ENCODE results near the gene KAZN.

The KAZN gene

DNA sequence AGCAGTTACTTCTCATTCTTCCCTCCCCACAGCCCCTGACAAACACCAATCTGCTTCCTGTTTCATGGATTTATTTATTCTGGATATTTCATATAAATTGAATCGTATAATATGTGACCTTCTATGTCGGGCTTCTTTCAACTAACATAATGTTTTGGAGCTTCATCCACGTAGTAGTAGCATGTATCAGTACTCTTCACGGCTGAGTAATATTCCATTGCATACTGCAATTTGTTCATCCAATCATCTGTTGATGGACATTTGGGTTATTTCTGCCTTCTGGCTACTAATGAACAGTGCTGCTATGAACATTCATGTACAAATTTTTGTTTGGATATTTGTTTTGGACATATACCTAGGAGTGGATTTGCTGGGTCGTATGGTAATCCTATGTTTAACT is 1.9 kb upstream of the KAZN start:
- H3K4me3 ChIP-seq (ENCODE audit: low read length), result no peak overlapping the region
- TF ChIP-seq, protein P1, sequence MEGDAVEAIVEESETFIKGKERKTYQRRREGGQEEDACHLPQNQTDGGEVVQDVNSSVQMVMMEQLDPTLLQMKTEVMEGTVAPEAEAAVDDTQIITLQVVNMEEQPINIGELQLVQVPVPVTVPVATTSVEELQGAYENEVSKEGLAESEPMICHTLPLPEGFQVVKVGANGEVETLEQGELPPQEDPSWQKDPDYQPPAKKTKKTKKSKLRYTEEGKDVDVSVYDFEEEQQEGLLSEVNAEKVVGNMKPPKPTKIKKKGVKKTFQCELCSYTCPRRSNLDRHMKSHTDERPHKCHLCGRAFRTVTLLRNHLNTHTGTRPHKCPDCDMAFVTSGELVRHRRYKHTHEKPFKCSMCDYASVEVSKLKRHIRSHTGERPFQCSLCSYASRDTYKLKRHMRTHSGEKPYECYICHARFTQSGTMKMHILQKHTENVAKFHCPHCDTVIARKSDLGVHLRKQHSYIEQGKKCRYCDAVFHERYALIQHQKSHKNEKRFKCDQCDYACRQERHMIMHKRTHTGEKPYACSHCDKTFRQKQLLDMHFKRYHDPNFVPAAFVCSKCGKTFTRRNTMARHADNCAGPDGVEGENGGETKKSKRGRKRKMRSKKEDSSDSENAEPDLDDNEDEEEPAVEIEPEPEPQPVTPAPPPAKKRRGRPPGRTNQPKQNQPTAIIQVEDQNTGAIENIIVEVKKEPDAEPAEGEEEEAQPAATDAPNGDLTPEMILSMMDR (conservative IDR thresholded peaks at IDR 0.05; ENCODE audit: low read depth, low read length), result no peak
- DNase-seq (ENCODE audit: low read depth), result no peak

DNA sequence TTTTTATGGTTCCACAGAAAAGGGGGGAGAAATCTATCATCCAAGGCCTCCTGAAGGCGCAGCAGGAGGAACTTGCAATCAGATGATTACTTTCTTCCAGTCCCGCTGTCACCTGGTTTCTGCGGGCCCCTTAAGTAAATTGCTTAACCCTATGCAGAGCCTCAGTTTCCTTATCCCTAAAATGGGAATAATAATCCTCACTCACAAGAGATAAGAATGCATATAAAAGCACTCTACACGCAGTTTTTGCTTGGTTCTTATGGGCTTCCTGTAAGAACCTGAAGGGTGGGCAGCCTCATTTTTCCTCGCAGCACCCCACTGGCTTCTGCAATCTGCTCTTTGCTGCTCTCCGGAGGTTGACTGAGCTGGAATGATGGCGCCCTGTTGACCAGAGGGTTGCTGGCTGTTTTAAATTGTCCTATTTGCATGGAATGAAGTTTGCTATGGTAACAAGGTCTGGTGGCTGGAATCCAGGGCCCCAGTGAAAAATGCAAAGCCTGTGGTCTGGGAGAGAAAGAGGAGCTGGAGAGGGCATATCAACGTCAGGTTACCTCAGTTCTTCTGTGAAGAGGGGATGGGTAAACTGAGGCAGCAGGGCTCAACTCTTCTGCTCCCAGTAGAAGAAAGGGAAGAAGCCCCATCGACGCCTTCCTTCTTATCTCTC is 1.0 kb upstream of the KAZN start:
- TF ChIP-seq, protein P1 (conservative IDR thresholded peaks at IDR 0.05; ENCODE audit: low read depth, low read length), result peak; percentile 10
- H3K4me3 ChIP-seq (ENCODE audit: low read length), result peak overlapping the region; percentile 79
- DNase-seq (ENCODE audit: low read depth), result peak; percentile 56

DNA sequence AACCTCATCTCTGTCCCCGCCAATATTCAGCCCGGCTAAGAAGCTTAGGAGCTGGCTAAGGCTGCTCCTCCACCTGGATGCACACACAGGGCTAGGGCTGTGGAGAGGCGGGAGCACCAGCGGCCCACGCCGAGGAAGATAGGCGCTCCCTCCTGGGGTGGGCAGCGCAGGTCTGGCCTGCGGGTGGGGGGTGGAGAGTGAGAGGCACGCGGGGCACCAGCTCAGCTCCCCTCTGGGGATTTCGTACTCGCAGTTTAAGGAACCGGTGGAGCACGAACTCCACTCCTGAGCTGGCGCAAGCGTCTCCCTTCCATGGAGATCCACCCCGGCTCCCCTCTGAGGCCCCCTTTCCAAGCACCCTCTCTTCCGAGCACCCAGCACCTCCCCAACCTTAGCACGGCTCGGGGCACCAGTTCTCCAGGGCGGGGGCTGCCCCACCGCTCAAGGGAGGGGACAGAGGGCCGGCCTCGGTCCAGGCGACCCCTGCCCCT is 433 bp upstream of the KAZN start:
- H3K4me3 ChIP-seq (ENCODE audit: low read length), result peak overlapping the region; percentile 79

DNA sequence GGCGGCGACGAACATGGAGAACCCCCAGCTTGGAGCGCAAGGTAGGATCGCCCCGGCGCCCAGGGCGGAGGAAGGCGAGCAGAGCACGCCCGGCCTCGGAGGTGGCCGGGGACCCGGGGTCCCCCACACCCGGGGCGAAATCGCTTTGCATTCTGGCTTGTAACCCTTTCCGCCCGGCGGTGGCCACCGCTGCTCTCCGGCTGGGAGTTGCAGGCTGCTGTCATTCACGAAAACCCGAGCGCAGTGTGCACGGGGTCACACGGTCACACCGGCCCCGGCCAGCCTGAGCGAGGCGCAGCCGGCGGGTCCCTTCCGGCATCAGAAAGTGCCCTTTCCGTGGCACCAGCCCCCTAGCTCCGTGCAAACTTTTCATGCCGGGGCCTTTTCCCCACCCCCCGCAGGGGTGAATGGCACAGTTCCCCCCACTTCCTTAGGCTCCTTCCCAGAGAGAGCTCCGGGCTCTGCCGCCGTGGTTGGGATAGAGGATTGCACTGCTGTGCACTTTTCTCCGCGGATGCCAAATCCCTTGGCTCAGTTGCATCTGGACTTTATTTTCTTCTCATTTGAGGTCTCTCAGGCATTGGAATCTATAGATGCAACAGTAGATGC is 802 bp downstream of the KAZN start:
- TF ChIP-seq, protein P1 (conservative IDR thresholded peaks at IDR 0.05; ENCODE audit: low read depth, low read length), result no peak
- DNase-seq (ENCODE audit: low read depth), result no peak
- peak overlapping the region; percentile 79 for H3K4me3 ChIP-seq (ENCODE audit: low read length)

More for the DNA sequence above, 433 bp upstream of the KAZN start:
- TF ChIP-seq, protein P1 (conservative IDR thresholded peaks at IDR 0.05; ENCODE audit: low read depth, low read length), result no peak
- no peak for DNase-seq (ENCODE audit: low read depth)

DNA sequence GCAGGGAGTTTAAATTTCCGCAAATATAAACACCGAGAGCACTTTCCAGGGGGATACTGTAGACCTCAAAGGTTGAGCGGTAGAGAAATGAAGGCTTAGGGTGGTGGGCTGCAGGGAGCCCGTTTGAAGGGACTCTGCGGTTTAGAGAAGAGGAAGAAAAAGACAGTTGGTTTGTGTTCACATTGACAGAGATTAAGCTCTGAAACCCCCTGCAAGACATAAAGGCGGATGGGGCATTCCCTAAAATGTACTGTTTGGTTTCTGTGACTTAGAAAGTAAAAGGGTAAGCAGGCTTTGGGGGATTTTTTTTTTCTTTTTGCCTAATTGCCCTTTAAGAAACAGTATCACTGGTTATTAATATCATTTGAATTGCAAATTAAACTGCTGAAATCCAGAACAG is 1.3 kb downstream of the KAZN start:
- H3K4me3 ChIP-seq (ENCODE audit: low read length), result peak overlapping the region; percentile 79
- DNase-seq (ENCODE audit: low read depth), result no peak
- TF ChIP-seq, protein P1 (conservative IDR thresholded peaks at IDR 0.05; ENCODE audit: low read depth, low read length), result no peak

DNA sequence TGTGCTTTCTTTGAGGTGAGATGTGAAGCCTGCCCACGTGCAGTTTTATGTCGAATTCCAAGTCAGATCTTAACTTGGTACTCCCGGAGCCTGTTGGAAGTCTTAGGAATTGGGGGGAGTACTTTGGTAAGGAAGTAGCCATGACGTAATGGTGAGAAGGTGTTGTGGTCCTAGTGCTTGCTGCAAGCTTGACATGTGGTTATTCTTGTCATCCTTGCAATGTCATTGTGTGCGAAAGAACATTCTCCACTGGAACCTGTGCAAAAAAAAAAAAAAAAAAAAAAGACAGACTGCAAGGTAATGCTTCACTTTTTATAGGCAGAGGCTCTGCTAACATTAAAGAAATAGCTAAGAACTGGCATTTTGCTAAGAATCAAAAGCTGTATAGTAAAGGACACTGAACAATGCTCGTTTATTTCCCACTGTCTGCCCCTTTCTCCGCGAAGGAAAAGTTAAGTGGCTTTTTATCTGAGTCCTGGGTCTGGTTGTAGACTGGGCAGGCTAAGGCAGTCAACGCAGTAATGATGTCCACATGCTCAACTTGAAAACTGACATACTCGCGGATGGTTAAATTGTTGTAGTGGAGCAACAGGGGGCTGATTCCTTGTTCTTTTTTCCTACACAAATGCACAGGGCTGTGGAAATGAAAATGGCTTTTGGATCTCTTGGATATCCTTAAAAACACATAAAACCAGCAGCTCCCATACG is 2.1 kb downstream of the KAZN start:
- peak overlapping the region; percentile 79 for H3K4me3 ChIP-seq (ENCODE audit: low read length)
- no peak for DNase-seq (ENCODE audit: low read depth)
- TF ChIP-seq, protein P1 (conservative IDR thresholded peaks at IDR 0.05; ENCODE audit: low read depth, low read length), result no peak
